Measurements from ENCODE around the gene CACNA1A. TPM values are rescaled to one million over a fixed set of nuclear protein-coding genes. Genes with fewer than 3 reads are reported as not detected.
A peak's percentile ranks its signal among the peaks of the same experiment; 100 is the strongest.

CACNA1A gene
- total and polyA plus RNA-seq, 2 of the 13 experiments (the other 11 are each of a cell fraction or from before 2014, with no cell fraction given): not detected

- TF ChIP-seq, protein P1, sequence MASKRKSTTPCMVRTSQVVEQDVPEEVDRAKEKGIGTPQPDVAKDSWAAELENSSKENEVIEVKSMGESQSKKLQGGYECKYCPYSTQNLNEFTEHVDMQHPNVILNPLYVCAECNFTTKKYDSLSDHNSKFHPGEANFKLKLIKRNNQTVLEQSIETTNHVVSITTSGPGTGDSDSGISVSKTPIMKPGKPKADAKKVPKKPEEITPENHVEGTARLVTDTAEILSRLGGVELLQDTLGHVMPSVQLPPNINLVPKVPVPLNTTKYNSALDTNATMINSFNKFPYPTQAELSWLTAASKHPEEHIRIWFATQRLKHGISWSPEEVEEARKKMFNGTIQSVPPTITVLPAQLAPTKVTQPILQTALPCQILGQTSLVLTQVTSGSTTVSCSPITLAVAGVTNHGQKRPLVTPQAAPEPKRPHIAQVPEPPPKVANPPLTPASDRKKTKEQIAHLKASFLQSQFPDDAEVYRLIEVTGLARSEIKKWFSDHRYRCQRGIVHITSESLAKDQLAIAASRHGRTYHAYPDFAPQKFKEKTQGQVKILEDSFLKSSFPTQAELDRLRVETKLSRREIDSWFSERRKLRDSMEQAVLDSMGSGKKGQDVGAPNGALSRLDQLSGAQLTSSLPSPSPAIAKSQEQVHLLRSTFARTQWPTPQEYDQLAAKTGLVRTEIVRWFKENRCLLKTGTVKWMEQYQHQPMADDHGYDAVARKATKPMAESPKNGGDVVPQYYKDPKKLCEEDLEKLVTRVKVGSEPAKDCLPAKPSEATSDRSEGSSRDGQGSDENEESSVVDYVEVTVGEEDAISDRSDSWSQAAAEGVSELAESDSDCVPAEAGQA (IDR thresholded peaks at IDR 0.05; ENCODE audit: low read depth): no peak
- TF ChIP-seq, protein P1 (CRISPR knock-in tag; IDR thresholded peaks at IDR 0.05; ENCODE audit: borderline replicate concordance): no peak
- TF ChIP-seq POLR2G (IDR thresholded peaks at IDR 0.05; ENCODE audit: low read depth, low read length): peak; percentile 73
- TF ChIP-seq HNRNPK (IDR thresholded peaks at IDR 0.05; ENCODE audit: low read depth, low read length, poor library complexity, severe bottlenecking): peak; percentile 39
- no peak for TF ChIP-seq ATF3 (CRISPR knock-in tag; IDR thresholded peaks at IDR 0.05)
- 0 out of 2 replicates have a peak, but pooled peaks have one; percentile 27 for TF ChIP-seq ZNF34 (CRISPR knock-in tag; IDR thresholded peaks at IDR 0.05; ENCODE audit: borderline replicate concordance)
- no peak for TF ChIP-seq AKAP8 (CRISPR knock-in tag; IDR thresholded peaks at IDR 0.05)
- TF ChIP-seq BRF2 (CRISPR knock-in tag; IDR thresholded peaks at IDR 0.05): no peak
- TF ChIP-seq ZNF816 (CRISPR knock-in tag; IDR thresholded peaks at IDR 0.05; ENCODE audit: borderline replicate concordance): no peak
Observed at GRCh38 chr19:13163609-13164342, 342.5 kb downstream of the CACNA1A start (continued).

All from HepG2 (cell line).